Measurements from ENCODE around the gene NBAS.

The NBAS gene

DNA sequence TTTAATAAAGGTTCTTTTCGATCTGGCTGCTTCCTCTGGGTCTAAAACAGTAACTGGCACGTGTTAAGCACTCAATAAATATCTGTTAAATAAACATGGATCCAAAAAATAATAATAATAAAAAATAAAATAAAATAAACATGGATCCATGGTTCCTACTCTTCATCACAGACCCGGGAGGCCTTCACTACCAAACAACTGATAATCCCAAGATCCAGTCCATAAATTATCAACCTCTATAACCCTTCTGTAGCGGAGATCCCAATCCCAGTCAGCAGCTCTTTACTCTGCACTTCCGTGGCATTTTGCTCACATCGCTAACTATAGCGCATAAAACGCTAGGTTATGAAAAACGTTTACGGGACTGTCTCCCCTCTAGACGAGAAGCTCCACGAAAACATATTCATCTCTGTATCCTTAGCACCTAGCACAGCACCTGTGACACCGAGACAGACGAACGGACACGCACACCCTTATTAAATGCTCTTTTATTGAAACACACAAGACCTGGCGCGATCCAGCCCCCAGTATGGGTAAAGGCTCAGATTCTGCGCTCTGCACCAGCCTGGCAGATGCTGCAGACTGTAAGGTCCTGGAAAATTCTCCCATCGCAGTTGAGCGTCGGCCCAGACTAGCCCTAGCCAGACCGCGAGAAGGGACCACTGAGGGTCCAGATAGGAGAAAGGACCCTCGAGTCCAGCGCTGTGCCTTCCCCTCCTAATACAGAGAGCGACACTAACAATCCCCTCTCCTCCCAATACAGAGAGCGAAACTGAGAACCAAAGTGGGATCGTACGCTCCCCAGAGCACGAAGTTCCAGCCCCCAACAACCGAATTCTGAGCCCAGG lies 770 bp downstream of the NBAS start:
- TF ChIP-seq, protein P1, sequence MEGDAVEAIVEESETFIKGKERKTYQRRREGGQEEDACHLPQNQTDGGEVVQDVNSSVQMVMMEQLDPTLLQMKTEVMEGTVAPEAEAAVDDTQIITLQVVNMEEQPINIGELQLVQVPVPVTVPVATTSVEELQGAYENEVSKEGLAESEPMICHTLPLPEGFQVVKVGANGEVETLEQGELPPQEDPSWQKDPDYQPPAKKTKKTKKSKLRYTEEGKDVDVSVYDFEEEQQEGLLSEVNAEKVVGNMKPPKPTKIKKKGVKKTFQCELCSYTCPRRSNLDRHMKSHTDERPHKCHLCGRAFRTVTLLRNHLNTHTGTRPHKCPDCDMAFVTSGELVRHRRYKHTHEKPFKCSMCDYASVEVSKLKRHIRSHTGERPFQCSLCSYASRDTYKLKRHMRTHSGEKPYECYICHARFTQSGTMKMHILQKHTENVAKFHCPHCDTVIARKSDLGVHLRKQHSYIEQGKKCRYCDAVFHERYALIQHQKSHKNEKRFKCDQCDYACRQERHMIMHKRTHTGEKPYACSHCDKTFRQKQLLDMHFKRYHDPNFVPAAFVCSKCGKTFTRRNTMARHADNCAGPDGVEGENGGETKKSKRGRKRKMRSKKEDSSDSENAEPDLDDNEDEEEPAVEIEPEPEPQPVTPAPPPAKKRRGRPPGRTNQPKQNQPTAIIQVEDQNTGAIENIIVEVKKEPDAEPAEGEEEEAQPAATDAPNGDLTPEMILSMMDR (IDR thresholded peaks at IDR 0.05; ENCODE audit: low read depth, low read length): no peak
- peak overlapping the region; percentile 85 to 91 for H3K4me3 ChIP-seq (replicated peaks in 1 of 2; ENCODE audit: low read depth in 2 of 2, low read length in 2 of 2)
- peak; percentile 24 to 47 for DNase-seq (ENCODE audit: low read depth in 2 of 2)

DNA sequence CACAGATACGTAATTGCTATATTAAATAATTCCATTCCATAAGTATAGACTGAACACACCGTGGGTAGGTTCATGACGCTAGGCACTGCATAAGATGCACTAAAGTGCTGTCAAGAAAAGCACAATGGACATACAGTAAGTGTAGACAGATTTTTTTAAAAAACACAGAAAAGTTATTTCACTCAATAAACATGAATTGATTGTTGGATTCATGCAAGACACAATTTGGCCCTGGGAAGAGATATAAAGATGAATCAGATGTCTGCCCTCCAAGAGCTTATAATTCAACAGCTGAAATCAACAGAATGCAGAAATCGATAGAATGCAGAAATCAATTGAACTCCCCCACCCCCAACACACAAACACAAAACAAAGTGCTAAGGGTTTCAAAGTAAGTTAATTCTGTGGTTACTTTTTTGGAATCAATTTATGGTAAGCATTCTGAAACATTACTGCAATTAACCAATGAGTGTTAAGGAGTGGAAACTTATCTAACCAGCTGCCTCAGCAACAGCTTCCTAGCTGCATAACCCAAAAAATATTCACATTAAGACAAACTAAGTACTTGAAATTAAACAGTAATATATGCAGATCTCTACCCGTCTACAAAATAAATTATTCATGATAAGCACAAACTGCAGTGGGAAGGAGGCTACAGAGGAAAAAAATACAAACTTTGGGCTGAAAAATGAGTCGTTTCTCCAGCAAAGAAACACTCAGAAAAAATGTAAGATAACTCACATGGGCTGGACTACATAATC lies 1.6 kb downstream of the NBAS start:
- H3K4me3 ChIP-seq (replicated peaks in 1 of 2; ENCODE audit: low read depth in 2 of 2, low read length in 2 of 2): peak overlapping the region; percentile 85 to 91
- no peak for DNase-seq (ENCODE audit: low read depth in 2 of 2)
- TF ChIP-seq, protein P1 (IDR thresholded peaks at IDR 0.05; ENCODE audit: low read depth, low read length): no peak

DNA sequence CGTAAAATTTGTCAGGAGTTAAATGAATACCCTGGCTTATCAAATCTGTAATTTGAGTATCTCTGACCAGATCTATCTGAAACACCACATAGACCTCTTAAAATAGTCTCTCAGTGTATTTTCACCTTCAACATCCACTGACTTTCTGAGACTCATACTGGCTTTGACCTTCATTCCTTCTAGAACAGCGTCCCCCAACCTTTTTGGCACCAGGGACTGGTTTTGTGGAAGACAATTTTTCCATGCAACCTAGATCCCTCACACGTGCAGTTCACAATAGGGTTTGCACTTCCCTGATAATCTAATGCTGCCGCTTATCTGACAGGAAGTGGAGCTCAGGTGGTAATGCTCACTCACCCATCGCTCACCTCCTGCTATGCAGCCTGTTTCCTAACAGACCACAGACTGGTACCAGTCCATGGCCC lies 3.2 kb downstream of the NBAS start:
- TF ChIP-seq, protein P1 (IDR thresholded peaks at IDR 0.05; ENCODE audit: low read depth, low read length): no peak
- DNase-seq (ENCODE audit: low read depth in 2 of 2): no peak
- H3K4me3 ChIP-seq (replicated peaks in 1 of 2; ENCODE audit: low read depth in 2 of 2, low read length in 2 of 2): no peak overlapping the region

DNA sequence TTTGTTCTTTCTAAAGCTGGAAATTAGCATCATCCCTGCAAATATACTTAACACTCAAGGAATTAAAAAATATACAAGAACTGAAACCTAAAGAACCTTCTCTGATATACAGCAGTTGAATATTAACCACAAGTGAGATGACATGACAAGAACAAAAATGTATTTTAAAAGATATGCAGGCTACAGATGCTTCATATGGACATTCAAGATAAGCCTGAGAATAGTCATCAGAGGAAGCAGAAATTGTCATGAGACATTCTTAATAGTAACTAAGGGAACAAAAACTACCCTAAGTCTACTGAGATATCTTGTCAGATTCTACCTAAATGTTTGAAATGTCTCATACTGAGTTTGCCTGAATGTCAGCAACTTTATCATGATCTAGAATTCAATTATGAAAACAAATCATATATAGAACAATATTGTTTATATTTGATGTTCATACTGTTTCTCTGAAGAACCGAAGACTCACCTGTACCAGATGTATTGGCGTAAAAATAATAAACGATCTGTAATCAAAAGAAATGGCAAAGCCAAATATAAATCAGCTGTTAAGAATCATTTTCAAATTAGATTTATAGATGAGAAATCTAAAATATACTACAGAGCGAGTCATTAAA lies 4.7 kb downstream of the NBAS start:
- no peak for DNase-seq (ENCODE audit: low read depth in 2 of 2)
- TF ChIP-seq, protein P1 (IDR thresholded peaks at IDR 0.05; ENCODE audit: low read depth, low read length): no peak
- H3K4me3 ChIP-seq (replicated peaks in 1 of 2; ENCODE audit: low read depth in 2 of 2, low read length in 2 of 2): no peak overlapping the region

DNA sequence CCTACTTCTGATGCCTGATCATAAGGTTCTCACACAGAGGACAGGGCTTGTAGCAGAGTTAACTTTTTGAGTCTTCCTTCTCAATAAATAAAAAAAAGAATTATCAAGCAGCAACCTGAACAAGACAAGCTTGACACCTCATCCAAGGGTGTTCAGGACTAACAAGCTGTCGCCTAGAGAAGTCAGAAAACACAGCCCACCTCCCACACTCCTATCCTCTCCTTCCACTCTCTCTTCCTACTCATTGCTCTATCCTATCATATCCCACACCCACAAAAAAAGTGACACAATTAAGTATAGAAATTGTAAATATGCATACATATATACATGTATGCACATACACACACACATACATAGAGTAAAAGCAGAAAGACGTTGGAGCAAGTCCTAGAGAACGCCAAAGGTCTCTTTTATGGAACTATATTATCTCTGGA lies 5.4 kb downstream of the NBAS start:
- DNase-seq (ENCODE audit: low read depth in 2 of 2): no peak
- TF ChIP-seq, protein P1 (IDR thresholded peaks at IDR 0.05; ENCODE audit: low read depth, low read length): no peak
- no peak overlapping the region for H3K4me3 ChIP-seq (replicated peaks in 1 of 2; ENCODE audit: low read depth in 2 of 2, low read length in 2 of 2)

DNA sequence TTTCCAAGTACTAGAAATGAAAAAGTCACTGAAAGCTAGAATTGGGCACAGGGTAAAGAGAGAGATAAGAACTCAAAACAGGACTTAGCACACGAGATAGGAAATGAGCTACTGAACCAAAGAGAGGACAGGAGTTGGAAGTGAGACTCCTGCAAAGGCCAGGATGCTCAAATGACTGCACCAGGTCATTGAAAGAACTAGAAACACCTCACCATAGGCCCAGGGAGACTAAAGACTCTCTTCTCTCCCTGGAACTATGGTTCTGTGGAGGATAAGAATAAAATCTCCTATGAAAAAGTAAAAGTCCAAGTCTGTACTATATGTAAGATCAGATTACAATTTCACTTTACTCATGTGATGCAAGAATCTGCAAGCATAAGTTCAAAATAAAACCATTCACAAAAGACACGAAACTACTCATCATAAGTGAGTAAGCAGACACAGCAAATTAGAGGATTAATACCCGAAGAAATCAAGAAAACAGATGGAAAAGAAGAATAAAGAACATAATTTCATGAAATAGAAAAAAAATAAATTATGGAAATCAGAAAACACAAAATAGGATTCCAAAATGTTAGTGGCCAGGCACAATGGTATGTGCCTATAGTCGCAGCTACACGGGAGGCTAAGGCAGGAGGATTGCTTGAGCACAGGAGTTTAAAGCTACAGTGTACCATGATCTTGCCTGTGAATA lies 6.5 kb downstream of the NBAS start:
- TF ChIP-seq, protein P1 (IDR thresholded peaks at IDR 0.05; ENCODE audit: low read depth, low read length): no peak
- DNase-seq (ENCODE audit: low read depth in 2 of 2): peak in 1 of 2 donors; percentile 16
- no peak overlapping the region for H3K4me3 ChIP-seq (replicated peaks in 1 of 2; ENCODE audit: low read depth in 2 of 2, low read length in 2 of 2)

All from cardiac fibroblast (primary cell).